ENCODE data around the gene ARHGEF12.

DNA sequence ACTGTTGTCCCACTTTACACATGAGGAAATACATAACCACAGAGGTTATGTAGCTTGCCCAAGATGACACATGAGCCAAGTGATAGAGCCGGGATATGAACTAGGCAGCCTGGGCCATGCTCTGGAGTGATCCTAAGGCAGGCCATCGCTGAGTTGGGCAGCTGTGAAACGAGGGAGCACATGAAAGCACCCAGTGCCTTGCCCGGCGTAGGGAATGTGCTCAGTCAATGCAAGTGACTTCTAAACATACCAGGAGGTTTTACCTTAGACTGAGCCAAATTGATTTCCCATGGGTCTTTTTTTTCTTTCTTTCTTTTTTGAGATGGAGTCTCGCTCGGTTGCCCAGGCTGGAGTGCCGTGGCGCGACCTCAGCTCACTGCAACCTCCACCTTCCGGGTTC, 185.8 kb downstream of the ARHGEF12 start:
- TF ChIP-seq CTCF (IDR thresholded peaks at IDR 0.05): no peak
- TF ChIP-seq POLR2A (IDR thresholded peaks at IDR 0.05): no peak
- TF ChIP-seq EP300 (IDR thresholded peaks at IDR 0.05): no peak
